Cardiac muscle cell (in vitro differentiated cells and primary cell): Measurements from ENCODE around the gene RDX. TPM values are rescaled to one million over a fixed set of nuclear protein-coding genes. Genes with fewer than 3 reads are reported as not detected.

Experiments used
- DNase-seq, 2 donors: peaks; one replicate each; pipeline versions ENCODE4 v3.0.0 to v3.0.0-alpha.2; 2010 to 2017; ENCODE audit warnings: low read depth in 1 of 2, low spot score in 1 of 2
- H3K27ac ChIP-seq: fragments of 200-600 bp; sonication (generic); 2 replicates; pipeline ENCODE4 v1.5.1; 2016
- H3K27me3 ChIP-seq: fragments of 200-600 bp; sonication (generic); 2 replicates; pipeline ENCODE4 v1.6.0; 2016; ENCODE audit warnings: control low read depth
- H3K36me3 ChIP-seq: fragments of 200-600 bp; sonication (generic); 2 replicates; pipeline ENCODE4 v1.5.1; 2016; ENCODE audit warnings: control low read depth
- H3K4me1 ChIP-seq: fragments of 200-600 bp; sonication (generic); 2 replicates; pipeline ENCODE4 v1.8.1; 2017; ENCODE audit warnings: low read depth, mild to moderate bottlenecking, mixed run types
- H3K4me3 ChIP-seq: fragments of 200-600 bp; sonication (generic); 2 replicates; pipeline ENCODE4 v1.5.1; 2016; ENCODE audit warnings: mild to moderate bottlenecking
- H3K9me3 ChIP-seq: fragments of 200-600 bp; sonication (generic); 2 replicates; pipeline ENCODE4 v1.5.1; 2017; ENCODE audit warnings: low read depth, mild to moderate bottlenecking, control low read depth
- CTCF ChIP-seq: IDR thresholded peaks from 2 replicates; pipeline ENCODE4 v1.5.1; 2012; ENCODE audit warnings: low read depth, mild to moderate bottlenecking, low read length
- polyA plus RNA-seq: library from polyadenylated mRNA; unstranded; fragments of >200 nt; fragmentation: Nextera tagmentation; extraction: Ambion mirVana; gene quantifications from 2 replicates; pipeline ENCODE4 v1.2.1, GENCODE V29; 2016
- total RNA-seq: library from RNA; depleted of rRNA; stranded (reverse); fragments of >200 nt; gene quantifications from 2 replicates; pipeline ENCODE4 v1.2.3, GENCODE V29; 2016

RDX gene
- total and polyA plus RNA-seq, 2 experiments from 2014 or later: 96.3 to 204 TPM

GRCh38 chr11:110156503-110156902, 139.9 kb downstream of the RDX start:
- H3K4me1 ChIP-seq: peaks cover 4% of the 10 kb centered on the region
- no peaks in the 10 kb centered on the region for H3K27me3 ChIP-seq
- DNase-seq: no peak
- H3K27ac ChIP-seq: no peak overlapping the region
- H3K4me3 ChIP-seq: no peak overlapping the region
- no peaks in the 10 kb centered on the region for H3K9me3 ChIP-seq
- H3K36me3 ChIP-seq: no peaks in the 10 kb centered on the region
- TF ChIP-seq CTCF: no peak

GRCh38 chr11:110153474-110153873, 142.9 kb downstream of the RDX start:
- TF ChIP-seq CTCF: no peak
- Histone ChIP-seq H3K4me3 (no peak overlapping the region), H3K9me3 (no peaks in the 10 kb centered on the region), H3K27ac (no peak overlapping the region), H3K27me3 (no peaks in the 10 kb centered on the region), H3K36me3 (no peaks in the 10 kb centered on the region), H3K4me1 (peaks cover 4% of the 10 kb centered on the region)
- DNase-seq: no peak

GRCh38 chr11:110152199-110152598, 144.2 kb downstream of the RDX start:
- Histone ChIP-seq H3K4me3 (no peak overlapping the region), H3K36me3 (no peaks in the 10 kb centered on the region), H3K4me1 (no peaks in the 10 kb centered on the region), H3K27me3 (no peaks in the 10 kb centered on the region), H3K27ac (no peak overlapping the region), H3K9me3 (no peaks in the 10 kb centered on the region)
- no peak for TF ChIP-seq CTCF
- no peak for DNase-seq

- Histone ChIP-seq H3K27ac (no peak overlapping the region), H3K4me3 (no peak overlapping the region), H3K9me3 (no peaks in the 10 kb centered on the region), H3K27me3 (no peaks in the 10 kb centered on the region), H3K36me3 (no peaks in the 10 kb centered on the region), H3K4me1 (no peaks in the 10 kb centered on the region)
- DNase-seq: peak in 1 of 2 donors; percentile 87
- TF ChIP-seq CTCF: no peak
Observed at GRCh38 chr11:110148775-110149744, 147.4 kb downstream of the RDX start.

- no peaks in the 10 kb centered on the region for H3K4me1 ChIP-seq
- no peaks in the 10 kb centered on the region for H3K27me3 ChIP-seq
- no peaks in the 10 kb centered on the region for H3K9me3 ChIP-seq
- peak in 1 of 2 donors; percentile 93 for DNase-seq
- no peak overlapping the region for H3K27ac ChIP-seq
- no peaks in the 10 kb centered on the region for H3K36me3 ChIP-seq
- no peak for TF ChIP-seq CTCF
- H3K4me3 ChIP-seq: no peak overlapping the region
Observed at GRCh38 chr11:110147962-110148709, 148.3 kb downstream of the RDX start.
